HG02610 (cell line): Measurements from ENCODE around the gene GDPD1.
"Not testable (repeated sequence)": the region's sequence is repeated elsewhere in the genome, so short reads cannot be mapped to it uniquely, and the experiment has no call there.

Source experiments
- ATAC-seq: cut with Tn5 transposase; IDR thresholded peaks from one replicate; pipeline ENCODE4 v1.9.1; 2021; ENCODE audit warnings: mild to moderate bottlenecking, moderate library complexity; ENCODE audit not compliant: unreplicated experiment

The GDPD1 gene

GRCh38 chr17:59220328-59221158 is at the start of gene GDPD1:
Gene GDPD1, plus strand, starts transcription at chr17:59220511. Its CDS starts 99 bp downstream, at chr17:59220610.
- peak; percentile 95 for ATAC-seq

GRCh38 chr17:59172436-59173004 is 47.8 kb upstream of the GDPD1 start:
- ATAC-seq: no peak

GRCh38 chr17:59174671-59175070 is 45.6 kb upstream of the GDPD1 start:
- ATAC-seq: no peak

- ATAC-seq: no peak
Measured at GRCh38 chr17:59175076-59175475, 45.2 kb upstream of the GDPD1 start.

- no peak for ATAC-seq
Measured at GRCh38 chr17:59178266-59178985, 41.9 kb upstream of the GDPD1 start.

- not testable (repeated sequence) for ATAC-seq
Measured at GRCh38 chr17:59179601-59180000, 40.7 kb upstream of the GDPD1 start.

- ATAC-seq: no peak
Measured at GRCh38 chr17:59180626-59181025, 39.7 kb upstream of the GDPD1 start.

GRCh38 chr17:59181481-59181880 is 38.8 kb upstream of the GDPD1 start:
- no peak for ATAC-seq

GRCh38 chr17:59185997-59186396 is 34.3 kb upstream of the GDPD1 start:
- no peak for ATAC-seq

GRCh38 chr17:59186850-59187249 is 33.5 kb upstream of the GDPD1 start:
- no peak for ATAC-seq

GRCh38 chr17:59190806-59191205 is 29.5 kb upstream of the GDPD1 start:
- no peak for ATAC-seq

GRCh38 chr17:59193336-59193862 is 26.9 kb upstream of the GDPD1 start:
- no peak for ATAC-seq

GRCh38 chr17:59199398-59199797 is 20.9 kb upstream of the GDPD1 start:
- no peak for ATAC-seq

GRCh38 chr17:59202320-59202719 is 18.0 kb upstream of the GDPD1 start:
- ATAC-seq: no peak

GRCh38 chr17:59219370-59219769 is 941 bp upstream of the GDPD1 start:
- no peak for ATAC-seq

- no peak for ATAC-seq
Measured at GRCh38 chr17:59219992-59220327, 351 bp upstream of the GDPD1 start.

- no peak for ATAC-seq
Measured at GRCh38 chr17:59221159-59221847, 992 bp downstream of the GDPD1 start.

GRCh38 chr17:59223813-59224212 is 3.5 kb downstream of the GDPD1 start:
- no peak for ATAC-seq

GRCh38 chr17:59228588-59228987 is 8.3 kb downstream of the GDPD1 start:
- not testable (repeated sequence) for ATAC-seq

GRCh38 chr17:59230764-59231163 is 10.5 kb downstream of the GDPD1 start:
- no peak for ATAC-seq

GRCh38 chr17:59234631-59235030 is 14.3 kb downstream of the GDPD1 start:
- ATAC-seq: no peak
